Activated T-cell treated with anti-CD3 and anti-CD28 coated beads, Interleukin-2, amount 50 U/mL, for 1 hour (primary cell): ENCODE data around the gene G6PC2.
"Not testable (repeated sequence)": the region's sequence is repeated elsewhere in the genome, so short reads cannot be mapped to it uniquely, and the experiment has no call there.

Experiments
- DNase-seq: peaks from one replicate; pipeline ENCODE4 v3.0.0-alpha.2; 2020

Gene G6PC2

GRCh38 chr2:168907940-168908662, 7.0 kb downstream of the G6PC2 start:
- no peak for DNase-seq

- DNase-seq: no peak
Observed at GRCh38 chr2:168910330-168910729, 9.2 kb downstream of the G6PC2 start.

- DNase-seq: no peak
Observed at GRCh38 chr2:168912466-168912865, 11.4 kb downstream of the G6PC2 start.

GRCh38 chr2:168912901-168913369, 11.8 kb downstream of the G6PC2 start:
- no peak for DNase-seq

GRCh38 chr2:168913495-168913894, 12.4 kb downstream of the G6PC2 start:
- DNase-seq: no peak

GRCh38 chr2:168915441-168916330, 14.6 kb downstream of the G6PC2 start:
- no peak for DNase-seq

GRCh38 chr2:168916331-168916675, 15.2 kb downstream of the G6PC2 start:
- no peak for DNase-seq

- DNase-seq: no peak
Observed at GRCh38 chr2:168920504-168921157, 19.5 kb downstream of the G6PC2 start.

- no peak for DNase-seq
Observed at GRCh38 chr2:168926621-168927386, 25.7 kb downstream of the G6PC2 start.

GRCh38 chr2:168928113-168928831, 27.2 kb downstream of the G6PC2 start:
- no peak for DNase-seq

GRCh38 chr2:168929031-168929430, 27.9 kb downstream of the G6PC2 start:
- no peak for DNase-seq

GRCh38 chr2:168930242-168930641, 29.2 kb downstream of the G6PC2 start:
- no peak for DNase-seq

GRCh38 chr2:168932174-168932573, 31.1 kb downstream of the G6PC2 start:
- not testable (repeated sequence) for DNase-seq

- DNase-seq: no peak
Observed at GRCh38 chr2:168934826-168935225, 33.7 kb downstream of the G6PC2 start.

- no peak for DNase-seq
Observed at GRCh38 chr2:168935810-168936581, 34.9 kb downstream of the G6PC2 start.

- DNase-seq: no peak
Observed at GRCh38 chr2:168939061-168939460, 38.0 kb downstream of the G6PC2 start.

- DNase-seq: no peak
Observed at GRCh38 chr2:168939918-168940317, 38.8 kb downstream of the G6PC2 start.

GRCh38 chr2:168941297-168941696, 40.2 kb downstream of the G6PC2 start:
- DNase-seq: no peak

GRCh38 chr2:168944065-168944464, 43.0 kb downstream of the G6PC2 start:
- no peak for DNase-seq

GRCh38 chr2:168945508-168945907, 44.4 kb downstream of the G6PC2 start:
- DNase-seq: no peak

GRCh38 chr2:168948621-168949212, 47.6 kb downstream of the G6PC2 start:
- no peak for DNase-seq
